ENCODE data around the gene TPD52L1.
"Not testable (repeated sequence)": the region's sequence is repeated elsewhere in the genome, so short reads cannot be mapped to it uniquely, and the experiment has no call there.

The TPD52L1 gene

GRCh38 chr6:125279961-125280360 lies 126.4 kb downstream of the TPD52L1 start:
- DNase-seq: no peak

GRCh38 chr6:125280370-125281035 lies 126.9 kb downstream of the TPD52L1 start:
- not testable (repeated sequence) for DNase-seq

GRCh38 chr6:125282470-125282869 lies 128.9 kb downstream of the TPD52L1 start:
- not testable (repeated sequence) for DNase-seq

- no peak for DNase-seq
These were observed 131.8 kb downstream of the TPD52L1 start for GRCh38 chr6:125285353-125285752.

GRCh38 chr6:125285936-125286335 lies 132.4 kb downstream of the TPD52L1 start:
- no peak for DNase-seq

GRCh38 chr6:125287718-125288117 lies 134.1 kb downstream of the TPD52L1 start:
- DNase-seq: no peak

GRCh38 chr6:125293587-125293986 lies 140.0 kb downstream of the TPD52L1 start:
- DNase-seq: no peak

- peak; percentile 17 for DNase-seq
These were observed 140.5 kb downstream of the TPD52L1 start for GRCh38 chr6:125294036-125294435.

GRCh38 chr6:125294925-125295324 lies 141.4 kb downstream of the TPD52L1 start:
- DNase-seq: no peak

GRCh38 chr6:125296471-125296870 lies 142.9 kb downstream of the TPD52L1 start:
- DNase-seq: no peak

GRCh38 chr6:125299257-125299656 lies 145.7 kb downstream of the TPD52L1 start:
- no peak for DNase-seq

GRCh38 chr6:125300992-125301434 lies 147.4 kb downstream of the TPD52L1 start:
- peak; percentile 33 for DNase-seq

- DNase-seq: peak; percentile 71
These were observed 148.1 kb downstream of the TPD52L1 start, which contains the start of gene HDDC2 for GRCh38 chr6:125301435-125302391. Gene HDDC2, minus strand, starts transcription at chr6:125301967. Its CDS starts 35 bp downstream, at chr6:125301932.

GRCh38 chr6:125302840-125303511 lies 149.4 kb downstream of the TPD52L1 start:
- DNase-seq: peak; percentile 48

GRCh38 chr6:125303512-125303854 lies 149.9 kb downstream of the TPD52L1 start:
- no peak for DNase-seq

- no peak for DNase-seq
These were observed 151.5 kb downstream of the TPD52L1 start for GRCh38 chr6:125304970-125305660.

- no peak for DNase-seq
These were observed 153.2 kb downstream of the TPD52L1 start for GRCh38 chr6:125306756-125307149.

GRCh38 chr6:125307150-125307838 lies 153.7 kb downstream of the TPD52L1 start:
- peak; percentile 13 for DNase-seq

GRCh38 chr6:125307964-125308615 lies 154.5 kb downstream of the TPD52L1 start:
- DNase-seq: no peak

GRCh38 chr6:125310994-125311649 lies 157.5 kb downstream of the TPD52L1 start:
- peak; percentile 58 for DNase-seq

GRCh38 chr6:125312478-125312877 lies 158.9 kb downstream of the TPD52L1 start:
- DNase-seq: no peak

Data from HCEC 1CT (cell line).